ENCODE data around the gene CRLF1. TPM values are rescaled to one million over a fixed set of nuclear protein-coding genes. Genes with fewer than 3 reads are reported as not detected.

CRLF1 gene
- total RNA-seq, 2 experiments from 2014 or later, result not detected

DNA sequence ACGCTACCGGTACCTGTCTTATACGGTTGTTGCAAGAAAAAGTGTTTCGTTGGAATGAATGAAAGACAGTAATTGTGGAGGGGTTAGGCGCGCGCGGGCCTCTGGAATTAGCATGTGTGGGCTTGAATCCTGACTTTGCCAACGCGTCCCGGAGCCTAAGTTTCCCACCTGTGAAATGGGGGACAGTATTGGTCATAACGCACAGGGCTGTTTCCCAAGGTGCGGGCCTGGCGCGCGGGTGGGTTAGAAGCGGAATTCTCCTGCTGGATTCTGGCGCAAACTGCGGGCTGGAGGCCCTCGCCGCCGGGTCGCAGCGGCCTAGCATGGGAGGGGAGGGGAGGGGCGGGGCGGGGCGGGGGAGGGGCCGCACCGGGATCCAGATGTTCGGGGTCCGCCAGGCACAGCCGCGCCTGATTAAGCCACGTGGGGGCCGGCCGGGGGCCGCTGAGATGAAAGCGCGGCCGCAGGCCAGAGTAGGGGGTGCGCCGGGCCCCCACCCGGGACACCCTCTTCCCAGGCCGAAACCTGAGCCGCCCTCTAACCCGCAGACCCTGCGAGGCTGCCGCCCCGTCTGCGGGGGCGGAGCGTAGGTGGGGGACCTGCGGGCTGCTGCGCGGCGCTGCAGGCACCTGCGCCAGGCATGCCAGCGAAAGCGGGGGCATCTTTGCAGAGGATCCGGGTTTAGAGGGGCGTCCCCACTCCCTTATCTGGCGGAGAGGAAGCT, 4.9 kb upstream of the CRLF1 start:
- CTCF ChIA-PET, result no interaction called here
- intact Hi-C loops (cut with micrococcal nuclease), result loop anchor here (10.0 kb wide), 1 partner anchor 173 kb away; no protein-coding TSS in a partner anchor
- H3K4me3 Mint-ChIP-seq, result no peak overlapping the region
- H3K27ac Mint-ChIP-seq, result no peak overlapping the region
- H3K9me3 Mint-ChIP-seq, result no peaks in the 10 kb centered on the region
- H3K4me1 Mint-ChIP-seq (ENCODE audit: low read depth), result peaks cover 17% of the 10 kb centered on the region
- no peak for DNase-seq
- H3K27me3 Mint-ChIP-seq (ENCODE audit: low read depth), result peaks cover 65% of the 10 kb centered on the region
- H3K36me3 Mint-ChIP-seq (ENCODE audit: low read depth), result no peaks in the 10 kb centered on the region

GRCh38 chr19:18610556-18611326, 4.1 kb upstream of the CRLF1 start:
- peaks cover 17% of the 10 kb centered on the region for H3K4me1 Mint-ChIP-seq (ENCODE audit: low read depth)
- no peak overlapping the region for H3K27ac Mint-ChIP-seq
- CTCF ChIA-PET, result no interaction called here
- intact Hi-C loops (cut with micrococcal nuclease), result loop anchor here (10.0 kb wide), 1 partner anchor 174 kb away; no protein-coding TSS in a partner anchor
- H3K36me3 Mint-ChIP-seq (ENCODE audit: low read depth), result no peaks in the 10 kb centered on the region
- H3K9me3 Mint-ChIP-seq, result no peaks in the 10 kb centered on the region
- no peak for DNase-seq
- H3K4me3 Mint-ChIP-seq, result no peak overlapping the region
- H3K27me3 Mint-ChIP-seq (ENCODE audit: low read depth), result peaks cover 65% of the 10 kb centered on the region

DNA sequence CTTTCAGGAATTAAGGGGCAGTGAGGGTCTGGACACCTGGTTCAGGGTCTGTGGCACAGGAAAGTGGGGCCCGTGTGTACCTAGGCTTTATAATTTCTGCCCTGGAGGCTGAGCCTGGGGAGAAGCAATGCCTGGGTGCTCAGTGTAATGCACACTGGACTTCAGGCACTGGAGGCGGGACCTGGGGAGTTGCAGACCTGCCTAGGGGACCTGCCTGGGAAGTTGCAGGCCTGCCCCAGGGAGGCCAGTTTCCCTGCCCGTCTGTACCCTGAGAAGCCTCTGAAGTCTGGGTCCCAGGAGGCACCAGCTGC, 3.6 kb upstream of the CRLF1 start:
- peaks cover 22% of the 10 kb centered on the region for H3K4me1 Mint-ChIP-seq (ENCODE audit: low read depth)
- no peak overlapping the region for H3K4me3 Mint-ChIP-seq
- H3K36me3 Mint-ChIP-seq (ENCODE audit: low read depth), result no peaks in the 10 kb centered on the region
- H3K9me3 Mint-ChIP-seq, result no peaks in the 10 kb centered on the region
- intact Hi-C loops (cut with micrococcal nuclease), result loop anchor here (10.0 kb wide), 1 partner anchor 175 kb away; no protein-coding TSS in a partner anchor
- H3K27ac Mint-ChIP-seq, result no peak overlapping the region
- CTCF ChIA-PET, result no interaction called here
- DNase-seq, result no peak
- peaks cover 69% of the 10 kb centered on the region for H3K27me3 Mint-ChIP-seq (ENCODE audit: low read depth)

DNA sequence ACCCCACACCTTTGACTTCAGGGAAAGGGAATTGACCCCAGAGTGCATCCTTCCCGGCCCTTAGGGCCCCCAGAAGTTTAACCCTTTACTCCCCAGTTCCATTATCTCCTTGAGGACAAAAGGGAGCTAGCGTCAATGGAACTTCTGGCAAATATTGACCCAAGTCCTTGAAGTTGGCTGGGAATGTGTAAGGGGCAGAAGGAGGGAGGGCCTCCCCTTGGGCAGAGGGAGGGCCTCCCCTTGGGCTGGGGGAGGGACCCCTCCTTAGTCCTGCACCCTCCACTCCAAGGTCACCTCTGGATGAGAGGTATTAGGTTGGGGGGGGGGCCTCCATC, 3.1 kb upstream of the CRLF1 start:
- Mint-ChIP-seq H3K27ac (no peak overlapping the region), H3K9me3 (no peaks in the 10 kb centered on the region), H3K27me3 (ENCODE audit: low read depth) (peaks cover 70% of the 10 kb centered on the region), H3K36me3 (ENCODE audit: low read depth) (no peaks in the 10 kb centered on the region), H3K4me1 (ENCODE audit: low read depth) (peaks cover 22% of the 10 kb centered on the region), H3K4me3 (no peak overlapping the region)
- intact Hi-C loops (cut with micrococcal nuclease), result loop anchor here (10.0 kb wide), 1 partner anchor 175 kb away; no protein-coding TSS in a partner anchor
- CTCF ChIA-PET, result no interaction called here
- no peak for DNase-seq

DNA sequence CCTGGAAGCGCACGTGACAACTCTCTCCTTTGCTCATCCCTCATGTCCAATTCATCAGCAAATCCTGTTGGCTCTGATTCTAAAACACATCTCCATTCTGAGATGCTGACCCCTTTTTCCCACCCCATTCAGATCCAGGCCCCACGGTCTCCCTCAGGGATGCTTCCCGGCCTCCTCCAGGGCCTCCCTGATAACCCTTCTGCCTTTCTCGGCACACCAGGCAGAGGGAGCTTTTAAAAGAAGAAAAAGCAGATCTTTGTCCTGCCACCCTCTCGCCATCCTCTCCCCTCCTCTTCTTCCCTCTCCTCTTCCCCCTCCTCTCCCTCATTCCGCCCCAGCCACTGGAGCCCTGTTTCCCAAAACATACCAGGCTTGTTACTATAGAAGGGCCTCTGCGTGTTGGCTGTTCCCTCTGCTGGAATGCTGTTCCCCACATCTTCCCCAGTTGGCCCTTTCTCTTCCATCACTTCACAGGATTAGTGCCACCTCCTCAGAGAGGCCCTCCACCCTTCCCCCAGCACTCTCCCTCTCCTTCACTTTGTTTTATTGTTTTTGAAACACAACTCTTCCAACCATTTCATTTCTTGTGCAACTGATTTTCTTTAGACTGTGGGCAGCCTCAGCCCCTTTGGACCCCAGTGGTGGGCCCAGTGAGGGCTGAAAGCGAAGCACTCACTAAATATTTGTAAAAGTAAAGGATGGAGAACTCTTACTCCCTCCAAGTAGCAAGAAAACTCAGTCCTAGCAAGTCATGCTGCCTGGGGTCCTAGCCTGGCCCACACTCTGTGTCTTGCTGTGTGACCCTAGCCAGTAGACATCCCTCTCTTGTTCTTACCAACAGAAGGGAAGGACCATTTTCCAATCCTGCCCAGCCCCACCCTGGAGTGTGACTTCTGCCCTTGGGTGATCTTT, 2.5 kb upstream of the CRLF1 start:
- intact Hi-C loops (cut with micrococcal nuclease), result no loop called here
- Mint-ChIP-seq H3K4me3 (no peak overlapping the region), H3K36me3 (ENCODE audit: low read depth) (no peaks in the 10 kb centered on the region), H3K4me1 (ENCODE audit: low read depth) (peaks cover 22% of the 10 kb centered on the region), H3K27me3 (ENCODE audit: low read depth) (peaks cover 65% of the 10 kb centered on the region), H3K9me3 (no peaks in the 10 kb centered on the region), H3K27ac (no peak overlapping the region)
- no peak for DNase-seq
- CTCF ChIA-PET, result no interaction called here

DNA sequence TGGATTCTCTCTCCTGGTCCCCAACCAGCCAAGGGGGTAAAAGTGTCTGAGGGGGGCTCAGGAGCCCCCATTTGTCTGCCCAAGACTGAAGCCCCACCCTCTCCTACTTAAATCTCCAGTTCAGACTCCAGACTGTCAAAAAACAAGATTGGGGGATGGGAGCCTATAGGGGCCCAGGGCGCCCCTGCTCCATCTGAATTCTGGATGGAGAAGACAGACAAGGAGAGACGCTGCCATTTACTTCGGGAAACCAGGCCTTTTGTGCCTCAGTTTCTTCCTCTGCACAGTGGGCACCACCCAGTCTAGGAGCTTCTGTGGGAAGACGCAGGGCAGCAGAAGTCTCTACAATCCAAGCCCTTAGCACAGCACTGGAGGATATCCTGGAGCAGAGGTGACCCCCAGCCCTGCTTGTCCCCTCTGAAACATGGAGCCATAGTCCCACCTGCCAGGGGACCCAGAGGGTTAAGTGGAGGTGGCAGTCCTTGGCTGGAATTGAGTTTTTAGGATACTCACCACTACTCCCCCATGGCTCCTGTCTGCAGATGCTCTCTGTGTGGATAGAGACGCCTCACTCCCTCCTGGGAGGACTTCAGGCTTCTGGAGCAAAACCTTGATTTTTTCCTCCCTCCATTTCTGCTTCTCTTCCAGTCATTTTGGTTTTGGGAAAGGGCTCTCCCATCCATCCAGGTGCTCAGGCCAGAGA, 1.7 kb upstream of the CRLF1 start:
- Mint-ChIP-seq H3K27me3 (ENCODE audit: low read depth) (peaks cover 63% of the 10 kb centered on the region), H3K4me1 (ENCODE audit: low read depth) (peaks cover 19% of the 10 kb centered on the region), H3K4me3 (no peak overlapping the region), H3K27ac (no peak overlapping the region), H3K9me3 (no peaks in the 10 kb centered on the region), H3K36me3 (ENCODE audit: low read depth) (no peaks in the 10 kb centered on the region)
- DNase-seq, result no peak
- intact Hi-C loops (cut with micrococcal nuclease), result no loop called here
- CTCF ChIA-PET, result no interaction called here

GRCh38 chr19:18607226-18608101, 865 bp upstream of the CRLF1 start:
- no peaks in the 10 kb centered on the region for H3K36me3 Mint-ChIP-seq (ENCODE audit: low read depth)
- intact Hi-C loops (cut with micrococcal nuclease), result no loop called here

GRCh38 chr19:18605546-18606280, 886 bp downstream of the CRLF1 start:
- no peaks in the 10 kb centered on the region for H3K36me3 Mint-ChIP-seq (ENCODE audit: low read depth)
- no peak overlapping the region for H3K27ac Mint-ChIP-seq
- peaks cover 63% of the 10 kb centered on the region for H3K27me3 Mint-ChIP-seq (ENCODE audit: low read depth)
- intact Hi-C loops (cut with micrococcal nuclease), result no loop called here
- no peak overlapping the region for H3K4me3 Mint-ChIP-seq
- DNase-seq, result no peak
- no peaks in the 10 kb centered on the region for H3K9me3 Mint-ChIP-seq
- CTCF ChIA-PET, result no interaction called here
- peaks cover 9% of the 10 kb centered on the region for H3K4me1 Mint-ChIP-seq (ENCODE audit: low read depth)

More at GRCh38 chr19:18607226-18608101, 865 bp upstream of the CRLF1 start:
- H3K27me3 Mint-ChIP-seq (ENCODE audit: low read depth), result peaks cover 67% of the 10 kb centered on the region
- CTCF ChIA-PET, result no interaction called here
- no peak overlapping the region for H3K27ac Mint-ChIP-seq
- DNase-seq, result no peak
- H3K4me1 Mint-ChIP-seq (ENCODE audit: low read depth), result peaks cover 20% of the 10 kb centered on the region
- no peak overlapping the region for H3K4me3 Mint-ChIP-seq
- H3K9me3 Mint-ChIP-seq, result no peaks in the 10 kb centered on the region

GRCh38 chr19:18605196-18605545, 1.4 kb downstream of the CRLF1 start:
- H3K27me3 Mint-ChIP-seq (ENCODE audit: low read depth), result peaks cover 59% of the 10 kb centered on the region
- intact Hi-C loops (cut with micrococcal nuclease), result no loop called here
- H3K4me3 Mint-ChIP-seq, result no peak overlapping the region
- CTCF ChIA-PET, result no interaction called here
- H3K36me3 Mint-ChIP-seq (ENCODE audit: low read depth), result no peaks in the 10 kb centered on the region
- no peaks in the 10 kb centered on the region for H3K9me3 Mint-ChIP-seq
- no peak for DNase-seq
- H3K4me1 Mint-ChIP-seq (ENCODE audit: low read depth), result peaks cover 9% of the 10 kb centered on the region
- H3K27ac Mint-ChIP-seq, result no peak overlapping the region

DNA sequence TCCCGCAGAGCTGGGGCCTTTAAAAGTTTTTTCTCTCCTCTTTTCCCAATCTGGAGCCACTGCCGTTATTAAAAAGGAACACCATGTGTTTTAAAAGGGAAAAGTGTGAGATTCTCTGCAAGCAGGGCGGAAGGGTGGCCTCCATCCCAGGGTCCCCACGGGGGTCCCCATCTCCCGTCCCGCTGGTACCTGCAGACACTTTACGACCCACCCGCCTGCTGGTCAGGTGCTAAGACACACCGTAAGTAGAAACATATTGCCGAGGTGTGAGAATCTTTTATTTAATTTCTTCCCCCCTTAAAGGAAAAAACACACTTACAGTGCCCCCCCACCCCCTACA, 1.8 kb downstream of the CRLF1 start:
- no peak overlapping the region for H3K4me3 Mint-ChIP-seq
- intact Hi-C loops (cut with micrococcal nuclease), result no loop called here

More for the DNA sequence above, 1.8 kb downstream of the CRLF1 start:
- CTCF ChIA-PET, result no interaction called here
- H3K27me3 Mint-ChIP-seq (ENCODE audit: low read depth), result peaks cover 55% of the 10 kb centered on the region
- H3K4me1 Mint-ChIP-seq (ENCODE audit: low read depth), result peaks cover 9% of the 10 kb centered on the region
- no peak for DNase-seq
- no peak overlapping the region for H3K27ac Mint-ChIP-seq
- no peaks in the 10 kb centered on the region for H3K36me3 Mint-ChIP-seq (ENCODE audit: low read depth)
- no peaks in the 10 kb centered on the region for H3K9me3 Mint-ChIP-seq

Data from activated naive CD4-positive, alpha-beta T cell treated with anti-CD3 and anti-CD28 coated beads for 36 hours (primary cell).